HG02610 (cell line): ENCODE measurements around the gene MAML2.

Experiments
- ATAC-seq: cut with Tn5 transposase; IDR thresholded peaks from one replicate; pipeline ENCODE4 v1.9.1; 2021; ENCODE audit warnings: mild to moderate bottlenecking, moderate library complexity; ENCODE audit not compliant: unreplicated experiment

The MAML2 gene

GRCh38 chr11:96218006-96218405 is 125.0 kb downstream of the MAML2 start:
- no peak for ATAC-seq

- ATAC-seq, result no peak
These were observed 125.8 kb downstream of the MAML2 start for GRCh38 chr11:96217206-96217605.

GRCh38 chr11:96215826-96216225 is 127.2 kb downstream of the MAML2 start:
- no peak for ATAC-seq

- ATAC-seq, result peak; percentile 73
These were observed 127.7 kb downstream of the MAML2 start for GRCh38 chr11:96215110-96215782.

- no peak for ATAC-seq
These were observed 128.3 kb downstream of the MAML2 start for GRCh38 chr11:96214777-96215109.

GRCh38 chr11:96213500-96213899 is 129.5 kb downstream of the MAML2 start:
- no peak for ATAC-seq

- ATAC-seq, result no peak
These were observed 131.6 kb downstream of the MAML2 start for GRCh38 chr11:96211436-96211835.

GRCh38 chr11:96207459-96208449 is 135.2 kb downstream of the MAML2 start:
- ATAC-seq, result no peak

- ATAC-seq, result no peak
These were observed 136.0 kb downstream of the MAML2 start for GRCh38 chr11:96206955-96207354.

GRCh38 chr11:96205460-96205809 is 137.6 kb downstream of the MAML2 start:
- no peak for ATAC-seq

GRCh38 chr11:96204721-96205459 is 138.1 kb downstream of the MAML2 start:
- ATAC-seq, result no peak

GRCh38 chr11:96204366-96204659 is 138.7 kb downstream of the MAML2 start:
- no peak for ATAC-seq

- no peak for ATAC-seq
These were observed 139.2 kb downstream of the MAML2 start for GRCh38 chr11:96203567-96204365.

GRCh38 chr11:96200243-96200642 is 142.8 kb downstream of the MAML2 start:
- ATAC-seq, result no peak

GRCh38 chr11:96199563-96200025 is 143.4 kb downstream of the MAML2 start:
- ATAC-seq, result no peak

- peak; percentile 68 for ATAC-seq
These were observed 144.9 kb downstream of the MAML2 start for GRCh38 chr11:96197801-96198701.

- no peak for ATAC-seq
These were observed 145.9 kb downstream of the MAML2 start for GRCh38 chr11:96197103-96197502.

- ATAC-seq, result no peak
These were observed 146.8 kb downstream of the MAML2 start for GRCh38 chr11:96196181-96196662.

- no peak for ATAC-seq
These were observed 147.3 kb downstream of the MAML2 start for GRCh38 chr11:96195671-96196070.
